ENCODE results near the gene CMSS1.

Gene CMSS1

DNA sequence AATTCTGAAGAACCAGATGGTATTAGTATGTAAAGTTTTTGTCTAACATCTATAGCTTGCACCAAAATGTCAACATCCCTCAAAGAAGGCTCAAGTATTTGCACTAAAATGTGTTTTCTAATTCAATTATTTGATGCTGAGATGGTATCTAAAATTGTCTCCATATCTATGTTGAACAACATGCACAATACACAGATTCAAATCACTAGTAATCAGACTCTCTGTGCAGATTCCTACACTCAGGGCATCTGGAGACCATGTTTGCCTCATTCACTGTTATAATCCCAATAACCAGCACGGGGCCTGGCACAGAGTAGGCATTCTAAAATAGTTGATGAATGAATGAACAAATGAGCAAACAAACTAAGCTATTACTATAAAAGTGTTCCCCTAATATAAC lies 294.1 kb downstream of the CMSS1 start:
- H3K27me3 Mint-ChIP-seq = no peaks in the 10 kb centered on the region

DNA sequence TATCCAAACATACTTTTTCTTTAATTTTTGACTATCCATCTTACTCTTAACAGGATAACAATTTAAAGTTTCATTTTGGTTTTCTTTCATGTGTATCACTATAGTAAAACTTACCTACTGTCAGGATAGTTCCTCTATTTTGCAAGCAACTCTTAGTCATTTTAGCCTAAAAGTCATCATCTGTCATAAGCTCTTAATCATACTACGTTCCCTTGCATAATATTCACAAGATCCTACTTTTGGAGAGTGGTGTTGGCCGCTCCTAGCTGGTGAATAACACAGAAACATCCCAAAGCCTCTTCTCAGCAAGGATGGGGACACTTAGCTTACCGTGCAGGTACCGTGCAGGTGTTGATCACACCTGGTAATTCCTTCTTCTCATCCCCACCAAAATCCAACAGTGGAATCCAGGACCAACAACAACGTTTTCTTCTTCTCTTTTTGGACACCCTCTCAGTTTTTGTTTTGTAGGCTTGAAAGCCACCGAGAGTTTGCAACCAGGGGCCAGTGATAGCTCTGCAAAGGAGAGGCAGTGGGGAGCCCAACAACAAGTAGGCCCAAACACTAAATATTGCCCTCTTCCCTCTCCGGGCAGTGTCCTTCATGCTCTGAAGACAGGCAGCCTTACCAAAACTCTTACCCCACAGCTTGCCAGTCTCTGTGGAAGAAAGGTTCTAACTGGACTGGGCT lies 296.2 kb downstream of the CMSS1 start:
- Mint-ChIP-seq H3K27me3 (no peaks in the 10 kb centered on the region), H3K27ac (no peak overlapping the region), H3K9me3 (no peaks in the 10 kb centered on the region), H3K36me3 (ENCODE audit: low read depth) (peaks cover 13% of the 10 kb centered on the region), H3K4me1 (ENCODE audit: low read depth) (no peaks in the 10 kb centered on the region), H3K4me3 (no peak overlapping the region)

More for the DNA sequence above, 294.1 kb downstream of the CMSS1 start:
- no peaks in the 10 kb centered on the region for H3K9me3 Mint-ChIP-seq
- peaks cover 23% of the 10 kb centered on the region for H3K36me3 Mint-ChIP-seq (ENCODE audit: low read depth)
- no peak overlapping the region for H3K27ac Mint-ChIP-seq
- no peak overlapping the region for H3K4me3 Mint-ChIP-seq
- peaks cover 1% of the 10 kb centered on the region for H3K4me1 Mint-ChIP-seq (ENCODE audit: low read depth)

GRCh38 chr3:100114413-100115030 lies 296.9 kb downstream of the CMSS1 start, which contains the start of gene FILIP1L:
Gene FILIP1L (minus strand): TSS chr3:100114501.
- no peaks in the 10 kb centered on the region for H3K27me3 Mint-ChIP-seq
- no peaks in the 10 kb centered on the region for H3K9me3 Mint-ChIP-seq
- H3K27ac Mint-ChIP-seq = no peak within 1 kb of the TSS
- H3K4me1 Mint-ChIP-seq (ENCODE audit: low read depth) = no peaks in the 10 kb centered on the region
- H3K4me3 Mint-ChIP-seq = no peak within 1 kb of the TSS
- H3K36me3 Mint-ChIP-seq (ENCODE audit: low read depth) = peaks cover 11% of the 10 kb centered on the region

DNA sequence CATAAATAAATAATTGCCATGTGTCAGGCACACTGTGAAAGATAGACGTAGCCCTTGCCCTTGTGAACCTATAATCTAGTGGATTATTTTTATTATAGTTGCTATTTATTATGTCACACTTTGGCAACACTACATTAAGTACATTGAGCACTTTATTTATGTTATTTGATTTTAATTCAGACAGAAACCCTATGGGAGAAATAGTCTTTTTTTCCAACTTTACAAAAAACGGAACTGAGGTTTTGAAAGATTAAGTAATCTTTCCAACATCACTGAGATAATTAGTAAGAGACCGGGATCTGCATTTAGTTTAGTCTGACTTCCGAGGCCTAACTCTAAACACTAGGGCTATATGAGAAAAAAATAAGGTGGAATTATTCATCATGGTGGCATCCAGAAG lies 299.4 kb downstream of the CMSS1 start:
- H3K36me3 Mint-ChIP-seq (ENCODE audit: low read depth) = peaks cover 4% of the 10 kb centered on the region
- H3K4me3 Mint-ChIP-seq = no peak overlapping the region
- H3K4me1 Mint-ChIP-seq (ENCODE audit: low read depth) = no peaks in the 10 kb centered on the region
- no peaks in the 10 kb centered on the region for H3K9me3 Mint-ChIP-seq
- no peak overlapping the region for H3K27ac Mint-ChIP-seq
- H3K27me3 Mint-ChIP-seq = no peaks in the 10 kb centered on the region

DNA sequence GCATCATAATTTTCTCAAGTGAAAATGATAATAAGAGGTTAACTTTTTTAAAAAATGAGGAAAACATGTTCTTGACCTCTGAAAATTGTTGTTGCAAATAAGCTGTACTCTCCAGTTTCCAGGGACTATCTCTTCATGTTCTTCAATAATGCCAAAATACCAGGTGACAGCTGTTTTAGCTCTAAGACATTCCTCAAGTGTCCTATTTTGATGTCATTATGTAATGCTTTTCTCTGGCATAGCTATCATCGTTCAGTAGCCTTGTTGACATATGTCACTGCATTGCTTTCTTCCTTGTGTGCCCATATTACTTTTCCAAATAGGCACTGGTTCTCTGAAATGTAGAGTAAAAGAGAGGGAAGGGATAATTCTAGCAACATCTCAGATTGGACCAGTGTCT lies 302.4 kb downstream of the CMSS1 start:
- Mint-ChIP-seq H3K27me3 (no peaks in the 10 kb centered on the region), H3K4me3 (no peak overlapping the region), H3K36me3 (ENCODE audit: low read depth) (no peaks in the 10 kb centered on the region), H3K4me1 (ENCODE audit: low read depth) (no peaks in the 10 kb centered on the region), H3K27ac (no peak overlapping the region), H3K9me3 (no peaks in the 10 kb centered on the region)

- Mint-ChIP-seq H3K4me3 (no peak overlapping the region), H3K27me3 (no peaks in the 10 kb centered on the region), H3K36me3 (ENCODE audit: low read depth) (no peaks in the 10 kb centered on the region), H3K27ac (no peak overlapping the region), H3K4me1 (ENCODE audit: low read depth) (no peaks in the 10 kb centered on the region), H3K9me3 (no peaks in the 10 kb centered on the region)
Observed at GRCh38 chr3:100120693-100121092, 303.0 kb downstream of the CMSS1 start.

- no peaks in the 10 kb centered on the region for H3K4me1 Mint-ChIP-seq (ENCODE audit: low read depth)
- no peaks in the 10 kb centered on the region for H3K36me3 Mint-ChIP-seq (ENCODE audit: low read depth)
- H3K9me3 Mint-ChIP-seq = no peaks in the 10 kb centered on the region
- no peak overlapping the region for H3K4me3 Mint-ChIP-seq
- no peak overlapping the region for H3K27ac Mint-ChIP-seq
- H3K27me3 Mint-ChIP-seq = no peaks in the 10 kb centered on the region
Observed at GRCh38 chr3:100122321-100122720, 304.7 kb downstream of the CMSS1 start.

- no peaks in the 10 kb centered on the region for H3K36me3 Mint-ChIP-seq (ENCODE audit: low read depth)
- no peak overlapping the region for H3K4me3 Mint-ChIP-seq
- no peaks in the 10 kb centered on the region for H3K9me3 Mint-ChIP-seq
- H3K4me1 Mint-ChIP-seq (ENCODE audit: low read depth) = no peaks in the 10 kb centered on the region
- no peaks in the 10 kb centered on the region for H3K27me3 Mint-ChIP-seq
- H3K27ac Mint-ChIP-seq = no peak overlapping the region
Observed at GRCh38 chr3:100123112-100123511, 305.4 kb downstream of the CMSS1 start.

GRCh38 chr3:100124201-100124761 lies 306.6 kb downstream of the CMSS1 start:
- no peak overlapping the region for H3K27ac Mint-ChIP-seq
- no peaks in the 10 kb centered on the region for H3K4me1 Mint-ChIP-seq (ENCODE audit: low read depth)
- H3K4me3 Mint-ChIP-seq = no peak overlapping the region
- no peaks in the 10 kb centered on the region for H3K27me3 Mint-ChIP-seq
- H3K36me3 Mint-ChIP-seq (ENCODE audit: low read depth) = no peaks in the 10 kb centered on the region
- no peaks in the 10 kb centered on the region for H3K9me3 Mint-ChIP-seq

GRCh38 chr3:100125161-100125938 lies 307.7 kb downstream of the CMSS1 start:
- Mint-ChIP-seq H3K27me3 (no peaks in the 10 kb centered on the region), H3K9me3 (no peaks in the 10 kb centered on the region), H3K4me3 (no peak overlapping the region)

GRCh38 chr3:100127792-100128191 lies 310.1 kb downstream of the CMSS1 start:
- H3K9me3 Mint-ChIP-seq = no peaks in the 10 kb centered on the region

More at GRCh38 chr3:100125161-100125938, 307.7 kb downstream of the CMSS1 start:
- Mint-ChIP-seq H3K27ac (no peak overlapping the region), H3K4me1 (ENCODE audit: low read depth) (no peaks in the 10 kb centered on the region), H3K36me3 (ENCODE audit: low read depth) (no peaks in the 10 kb centered on the region)

DNA sequence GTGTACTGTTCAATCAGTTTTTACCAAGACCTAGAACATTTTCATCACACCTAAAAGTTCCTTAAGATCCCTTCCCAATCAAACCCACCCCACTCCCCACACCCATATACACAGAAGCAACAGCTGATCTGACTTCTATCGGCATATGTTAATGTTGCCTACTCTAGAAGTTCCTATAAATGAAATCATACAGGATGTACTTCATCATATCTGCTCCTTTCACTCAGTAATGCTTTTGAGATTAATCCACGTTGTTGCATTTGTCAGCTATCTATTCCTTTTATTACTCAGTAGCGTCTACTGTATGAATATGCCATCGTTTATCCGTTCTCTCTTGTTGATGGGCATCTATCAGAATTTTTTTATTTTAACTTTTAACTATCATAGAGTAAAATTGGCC lies 310.9 kb downstream of the CMSS1 start:
- Mint-ChIP-seq H3K4me3 (no peak overlapping the region), H3K4me1 (ENCODE audit: low read depth) (no peaks in the 10 kb centered on the region), H3K27ac (no peak overlapping the region), H3K36me3 (ENCODE audit: low read depth) (no peaks in the 10 kb centered on the region), H3K9me3 (no peaks in the 10 kb centered on the region), H3K27me3 (no peaks in the 10 kb centered on the region)

More at GRCh38 chr3:100127792-100128191, 310.1 kb downstream of the CMSS1 start:
- Mint-ChIP-seq H3K36me3 (ENCODE audit: low read depth) (no peaks in the 10 kb centered on the region), H3K27ac (no peak overlapping the region), H3K27me3 (no peaks in the 10 kb centered on the region), H3K4me3 (no peak overlapping the region), H3K4me1 (ENCODE audit: low read depth) (no peaks in the 10 kb centered on the region)

DNA sequence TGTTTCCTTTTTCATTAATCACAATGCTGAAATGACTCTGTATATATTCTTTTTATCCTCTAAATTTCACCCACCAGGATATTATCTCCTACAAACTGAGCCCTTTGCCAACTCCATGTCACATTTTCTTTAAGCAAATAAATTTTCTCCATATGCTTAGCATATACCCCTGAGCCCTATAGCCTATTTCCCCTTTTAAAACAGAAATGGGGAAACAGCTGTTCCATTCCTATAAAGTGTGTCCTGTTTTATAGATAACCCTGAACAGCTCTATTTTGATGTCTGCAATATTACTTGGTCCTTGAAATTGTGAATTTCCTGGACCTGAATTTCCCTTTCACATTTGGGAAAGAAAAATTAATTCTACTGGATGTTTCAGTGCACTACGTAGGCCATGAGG lies 312.3 kb downstream of the CMSS1 start:
- Mint-ChIP-seq H3K27me3 (no peaks in the 10 kb centered on the region), H3K4me3 (no peak overlapping the region), H3K9me3 (no peaks in the 10 kb centered on the region), H3K36me3 (ENCODE audit: low read depth) (no peaks in the 10 kb centered on the region), H3K27ac (no peak overlapping the region), H3K4me1 (ENCODE audit: low read depth) (no peaks in the 10 kb centered on the region)

DNA sequence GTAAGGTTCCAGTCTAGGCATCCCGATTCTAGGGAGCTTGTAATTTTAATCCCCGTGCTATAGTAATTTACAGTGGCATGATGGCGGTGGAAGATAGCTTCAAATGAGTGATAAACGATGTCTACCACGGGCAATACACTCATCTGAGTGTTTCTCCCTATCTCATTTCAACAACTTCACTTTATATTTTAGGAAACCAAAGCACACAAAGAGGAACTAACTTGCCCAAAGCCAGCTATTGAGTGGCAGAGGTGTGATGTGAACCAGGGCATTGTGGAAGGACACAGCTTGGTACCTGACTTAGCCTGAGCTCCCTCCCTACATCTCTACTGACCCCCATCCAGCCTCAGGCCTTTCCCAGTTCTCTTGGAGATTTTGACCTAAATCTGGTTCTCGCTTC lies 313.6 kb downstream of the CMSS1 start:
- Mint-ChIP-seq H3K4me1 (ENCODE audit: low read depth) (no peaks in the 10 kb centered on the region), H3K27me3 (no peaks in the 10 kb centered on the region), H3K27ac (no peak overlapping the region), H3K9me3 (no peaks in the 10 kb centered on the region), H3K4me3 (no peak overlapping the region), H3K36me3 (ENCODE audit: low read depth) (peaks cover 5% of the 10 kb centered on the region)

DNA sequence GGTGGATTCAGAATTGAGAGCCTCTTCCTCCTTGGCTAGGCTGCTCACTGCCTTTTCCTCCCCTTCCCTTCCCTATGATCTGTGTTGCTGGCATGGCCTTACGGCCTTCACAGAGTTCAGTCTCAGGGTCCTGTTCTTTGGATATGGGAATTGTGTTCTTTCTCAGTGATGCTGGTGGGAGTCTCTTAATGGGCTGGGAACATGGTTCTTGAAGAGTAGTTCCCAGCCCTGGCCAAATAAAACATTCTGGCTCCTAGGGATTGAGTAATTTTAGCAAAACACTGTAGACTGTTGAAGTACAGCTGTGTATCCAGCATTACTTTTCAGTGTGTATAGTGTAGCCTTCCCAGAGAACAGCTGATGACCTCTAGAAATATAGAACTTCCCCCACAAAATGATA lies 319.3 kb downstream of the CMSS1 start:
- H3K27me3 Mint-ChIP-seq = no peaks in the 10 kb centered on the region
- H3K36me3 Mint-ChIP-seq (ENCODE audit: low read depth) = peaks cover 33% of the 10 kb centered on the region
- no peak overlapping the region for H3K27ac Mint-ChIP-seq
- no peaks in the 10 kb centered on the region for H3K4me1 Mint-ChIP-seq (ENCODE audit: low read depth)
- H3K4me3 Mint-ChIP-seq = no peak overlapping the region
- peaks cover 6% of the 10 kb centered on the region for H3K9me3 Mint-ChIP-seq
